Liver (tissue), 9 donors: ENCODE results near the gene BABAM1. TPM values are rescaled to one million over a fixed set of nuclear protein-coding genes. Genes with fewer than 3 reads are reported as not detected.

Experiments
- DNase-seq: peaks from one replicate; pipeline ENCODE4 v3.0.0-alpha.2; 2017; ENCODE audit warnings: low spot score
- H3K27ac ChIP-seq, 2 donors: one replicate each; pipeline ENCODE4 v1.7.0; 2013; ENCODE audit warnings: inconsistent platforms in 2 of 2, low read length in 2 of 2, control low read depth in 1 of 2, low read depth in 1 of 2, mild to moderate bottlenecking in 1 of 2
- H3K27me3 ChIP-seq, 4 donors: one replicate each; pipeline versions ENCODE4 v1.6.1 to v1.7.0; 2013; ENCODE audit warnings: low read length in 3 of 4, inconsistent platforms in 1 of 4, mild to moderate bottlenecking in 1 of 4, moderate library complexity in 1 of 4; ENCODE audit not compliant: control insufficient read depth in 4 of 4, insufficient read depth in 4 of 4
- H3K36me3 ChIP-seq, 4 donors: one replicate each; pipeline versions ENCODE4 v1.6.1 to v1.7.0; 2013; ENCODE audit warnings: low read length in 3 of 4, mild to moderate bottlenecking in 3 of 4, low read depth in 1 of 4, moderate library complexity in 1 of 4; ENCODE audit not compliant: control insufficient read depth in 4 of 4, insufficient read depth in 3 of 4
- H3K4me1 ChIP-seq, 4 donors: one replicate each; pipeline versions ENCODE4 v1.6.1 to v1.7.0; 2013; ENCODE audit warnings: low read length in 3 of 4, mild to moderate bottlenecking in 3 of 4, moderate library complexity in 1 of 4; ENCODE audit not compliant: control insufficient read depth in 4 of 4, insufficient read depth in 4 of 4
- H3K4me3 ChIP-seq, 3 donors: one replicate each; pipeline versions ENCODE4 v1.6.1 to v1.7.0; 2013; ENCODE audit warnings: low read length in 3 of 3, control low read depth in 1 of 3, low read depth in 1 of 3, mild to moderate bottlenecking in 1 of 3
- H3K9ac ChIP-seq, 2 donors: one replicate each; pipeline ENCODE4 v1.7.0; 2013; ENCODE audit warnings: low read length in 2 of 2, mild to moderate bottlenecking in 2 of 2, moderate library complexity in 2 of 2, control low read depth in 1 of 2, low read depth in 1 of 2
- H3K9me3 ChIP-seq, 4 donors: one replicate each; pipeline versions ENCODE4 v1.6.1 to v1.7.0; 2013; ENCODE audit warnings: low read length in 3 of 4; ENCODE audit not compliant: control insufficient read depth in 4 of 4
- CTCF ChIP-seq: fragments of 150-350 bp; IDR thresholded peaks from 2 replicates; pipeline ENCODE4 v1.5.1; 2017; ENCODE audit warnings: improper control_type of control experiment, low read depth, low read length; ENCODE audit not compliant: missing input control
- EGR1 ChIP-seq, 2 donors: IDR thresholded peaks; 2 replicates each; pipeline ENCODE4 v1.6.1; 2016 to 2018; ENCODE audit warnings: antibody characterized with exemption in 2 of 2, low read depth in 2 of 2
- FOXA2 ChIP-seq: IDR thresholded peaks from 2 replicates; pipeline ENCODE4 v1.6.1; 2016; ENCODE audit warnings: antibody characterized with exemption
- GABPA ChIP-seq, 2 donors: IDR thresholded peaks in 1 of 2; conservative IDR thresholded peaks in 1 of 2; 2 replicates each; pipeline ENCODE4 v1.6.1; 2016; ENCODE audit warnings: antibody characterized with exemption in 2 of 2, mild to moderate bottlenecking in 1 of 2, moderate library complexity in 1 of 2
- HNF4A ChIP-seq, 2 donors: conservative IDR thresholded peaks; 2 replicates each; pipeline ENCODE4 v1.6.1; 2016; ENCODE audit warnings: antibody characterized with exemption in 2 of 2, mild to moderate bottlenecking in 2 of 2
- HNF4G ChIP-seq: IDR thresholded peaks from 2 replicates; pipeline ENCODE4 v1.6.1; 2016; ENCODE audit warnings: antibody characterized with exemption
- JUND ChIP-seq, 2 donors: IDR thresholded peaks; 2 replicates each; pipeline ENCODE4 v1.6.1; 2016; ENCODE audit warnings: antibody characterized with exemption in 2 of 2
- NR2F2 ChIP-seq: IDR thresholded peaks from 2 replicates; pipeline ENCODE4 v1.6.1; 2016; ENCODE audit warnings: antibody characterized with exemption
- RAD21 ChIP-seq, 2 donors: IDR thresholded peaks; 2 replicates each; pipeline ENCODE4 v1.6.1; 2016; ENCODE audit warnings: antibody characterized with exemption in 2 of 2, mild to moderate bottlenecking in 2 of 2
- RXRA ChIP-seq, 2 donors: IDR thresholded peaks; 2 replicates each; pipeline ENCODE4 v1.6.1; 2017 to 2018; ENCODE audit warnings: antibody characterized with exemption in 2 of 2, mild to moderate bottlenecking in 1 of 2
- SP1 ChIP-seq: IDR thresholded peaks from 2 replicates; pipeline ENCODE4 v1.6.1; 2018; ENCODE audit warnings: antibody characterized with exemption, mild to moderate bottlenecking
- TAF1 ChIP-seq: conservative IDR thresholded peaks from 2 replicates; pipeline ENCODE4 v1.6.1; 2016; ENCODE audit warnings: antibody characterized with exemption, mild to moderate bottlenecking
- YY1 ChIP-seq: IDR thresholded peaks from 2 replicates; pipeline ENCODE4 v1.6.1; 2016; ENCODE audit warnings: antibody characterized with exemption, mild to moderate bottlenecking
- WGBS: extraction: QIAGEN DNeasy Blood & Tissue Kit; methylation state at CpG from one replicate; pipeline ENCODE4 v1.1.7; 2013; 5-methylcytosine and 5-hydroxymethylcytosine counted together
- polyA plus RNA-seq, 2 donors: library from polyadenylated mRNA; stranded (reverse) in 1 of 2; unstranded in 1 of 2; fragments of 200-250 nt in 1 of 2; fragments of >200 nt in 1 of 2; fragmentation: Nextera tagmentation in 1 of 2; extraction: Ambion mirVana in 1 of 2; gene quantifications; one replicate each; pipeline versions ENCODE4 v1.2.1 to v1.2.3, GENCODE V29; 2013 to 2015
- total RNA-seq, 2 donors: library from RNA; depleted of rRNA; stranded (reverse); fragments of >200 nt; gene quantifications; one replicate each; pipeline ENCODE4 v1.2.3, GENCODE V29; 2014
- TF ChIP-seq, protein P1 (sequence below): IDR thresholded peaks from 2 replicates; pipeline ENCODE4 v1.6.1; 2016; ENCODE audit warnings: antibody characterized with exemption
- TF ChIP-seq, protein P2 (sequence below): IDR thresholded peaks from 2 replicates; pipeline ENCODE4 v1.6.1; 2016; ENCODE audit warnings: antibody characterized with exemption, mild to moderate bottlenecking
- TF ChIP-seq, protein P3 (sequence below): IDR thresholded peaks from 2 replicates; pipeline ENCODE4 v1.6.1; 2016; ENCODE audit warnings: antibody characterized with exemption
- TF ChIP-seq, protein P4 (sequence below): IDR thresholded peaks from 2 replicates; pipeline ENCODE4 v1.6.1; 2016; ENCODE audit warnings: antibody characterized with exemption
- donor health status: healthy.
- donor health status: healthy.
- donor health status: healthy.
- donor health status: healthy.
- donor health status: healthy.

The BABAM1 gene
- total and polyA plus RNA-seq, 4 donors: 29.3 to 47.0 (median 33.5) TPM

- no peak overlapping the region for H3K9ac ChIP-seq
- no peak overlapping the region for H3K4me3 ChIP-seq
- no peak overlapping the region for H3K27ac ChIP-seq
- DNase-seq: no peak
- no peaks in the 10 kb centered on the region for H3K9me3 ChIP-seq
- H3K4me1 ChIP-seq: peaks cover 31 to 77% (median 62%) of the 10 kb centered on the region in 4 donors
- 87% methylated on average over 13 of the region's 13 CpGs for WGBS
- TF ChIP-seq FOXA2 (no peak), GABPA (IDR thresholded peaks at IDR 0.05 in 1 of 2, conservative IDR thresholded peaks at IDR 0.05 in 1 of 2) (no peak), TAF1 (no peak), EGR1 (IDR thresholded peaks at IDR 0.05; ENCODE audit: low read depth in 2 of 2) (no peak), NR2F2 (no peak), YY1 (no peak), HNF4A (conservative IDR thresholded peaks at IDR 0.05) (no peak)
- TF ChIP-seq, protein P1, sequence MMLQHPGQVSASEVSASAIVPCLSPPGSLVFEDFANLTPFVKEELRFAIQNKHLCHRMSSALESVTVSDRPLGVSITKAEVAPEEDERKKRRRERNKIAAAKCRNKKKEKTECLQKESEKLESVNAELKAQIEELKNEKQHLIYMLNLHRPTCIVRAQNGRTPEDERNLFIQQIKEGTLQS: no peak
- TF ChIP-seq, protein P2, sequence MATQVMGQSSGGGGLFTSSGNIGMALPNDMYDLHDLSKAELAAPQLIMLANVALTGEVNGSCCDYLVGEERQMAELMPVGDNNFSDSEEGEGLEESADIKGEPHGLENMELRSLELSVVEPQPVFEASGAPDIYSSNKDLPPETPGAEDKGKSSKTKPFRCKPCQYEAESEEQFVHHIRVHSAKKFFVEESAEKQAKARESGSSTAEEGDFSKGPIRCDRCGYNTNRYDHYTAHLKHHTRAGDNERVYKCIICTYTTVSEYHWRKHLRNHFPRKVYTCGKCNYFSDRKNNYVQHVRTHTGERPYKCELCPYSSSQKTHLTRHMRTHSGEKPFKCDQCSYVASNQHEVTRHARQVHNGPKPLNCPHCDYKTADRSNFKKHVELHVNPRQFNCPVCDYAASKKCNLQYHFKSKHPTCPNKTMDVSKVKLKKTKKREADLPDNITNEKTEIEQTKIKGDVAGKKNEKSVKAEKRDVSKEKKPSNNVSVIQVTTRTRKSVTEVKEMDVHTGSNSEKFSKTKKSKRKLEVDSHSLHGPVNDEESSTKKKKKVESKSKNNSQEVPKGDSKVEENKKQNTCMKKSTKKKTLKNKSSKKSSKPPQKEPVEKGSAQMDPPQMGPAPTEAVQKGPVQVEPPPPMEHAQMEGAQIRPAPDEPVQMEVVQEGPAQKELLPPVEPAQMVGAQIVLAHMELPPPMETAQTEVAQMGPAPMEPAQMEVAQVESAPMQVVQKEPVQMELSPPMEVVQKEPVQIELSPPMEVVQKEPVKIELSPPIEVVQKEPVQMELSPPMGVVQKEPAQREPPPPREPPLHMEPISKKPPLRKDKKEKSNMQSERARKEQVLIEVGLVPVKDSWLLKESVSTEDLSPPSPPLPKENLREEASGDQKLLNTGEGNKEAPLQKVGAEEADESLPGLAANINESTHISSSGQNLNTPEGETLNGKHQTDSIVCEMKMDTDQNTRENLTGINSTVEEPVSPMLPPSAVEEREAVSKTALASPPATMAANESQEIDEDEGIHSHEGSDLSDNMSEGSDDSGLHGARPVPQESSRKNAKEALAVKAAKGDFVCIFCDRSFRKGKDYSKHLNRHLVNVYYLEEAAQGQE: no peak
- H3K27me3 ChIP-seq: no peaks in the 10 kb centered on the region
- H3K36me3 ChIP-seq: peaks cover 2 to 9% (median 7%) of the 10 kb centered on the region in 4 donors
These were observed 29.2 kb upstream of the BABAM1 start for GRCh38 chr19:17237747-17238706.

DNA sequence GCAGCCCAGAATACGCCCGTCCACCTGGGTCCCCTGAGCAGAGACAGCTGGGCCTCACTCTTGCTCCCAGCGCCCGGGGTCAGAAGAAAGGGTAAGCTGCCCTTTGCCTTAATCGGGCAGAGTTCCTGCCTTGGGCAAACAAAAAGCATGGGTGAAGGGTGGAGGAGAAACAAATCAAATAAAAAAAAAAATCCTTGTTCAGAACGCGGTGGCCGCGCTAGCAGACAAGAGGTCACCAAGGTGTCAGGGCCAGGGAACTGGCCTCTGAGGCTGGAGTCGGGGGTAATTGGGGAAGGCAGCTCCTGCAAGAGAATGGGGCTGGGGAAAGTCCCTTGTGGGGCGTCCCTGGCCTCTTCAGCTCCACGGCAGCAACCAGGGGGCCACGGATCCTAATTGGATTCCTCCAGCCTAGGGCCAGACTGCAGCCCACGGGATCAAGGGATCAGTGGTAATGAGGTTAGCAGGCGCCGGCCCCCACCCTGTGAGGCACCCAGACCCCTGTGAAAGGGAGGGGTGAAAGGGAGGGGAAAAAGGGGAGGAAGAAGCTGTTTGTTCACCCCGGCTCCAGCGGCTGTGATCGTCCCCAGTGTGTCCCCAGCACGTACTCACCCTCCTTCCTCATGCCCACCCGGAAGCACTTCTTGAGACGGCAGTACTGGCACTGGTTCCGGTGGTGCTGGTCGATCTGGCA is 27.0 kb upstream of the BABAM1 start:
- Histone ChIP-seq H3K36me3 (peaks cover 2 to 5% (median 4%) of the 10 kb centered on the region in 4 donors), H3K4me1 (peaks cover 31 to 75% (median 65%) of the 10 kb centered on the region in 4 donors), H3K27me3 (no peaks in the 10 kb centered on the region), H3K9ac (no peak overlapping the region), H3K4me3 (peak overlapping the region in 2 of 3 donors; percentile 16 to 19), H3K27ac (peak overlapping the region in 1 of 2 donors; percentile 27), H3K9me3 (no peaks in the 10 kb centered on the region)
- DNase-seq: no peak
- 24% methylated on average over 24 of the region's 24 CpGs for WGBS
- TF ChIP-seq HNF4A (conservative IDR thresholded peaks at IDR 0.05): peak; percentile 89 to 94
- TF ChIP-seq NR2F2: peak; percentile 44
- TF ChIP-seq, protein P2: no peak
- TF ChIP-seq HNF4G: peak; percentile 45
- TF ChIP-seq SP1: peak; percentile 66
- TF ChIP-seq YY1: no peak
- TF ChIP-seq, protein P3, sequence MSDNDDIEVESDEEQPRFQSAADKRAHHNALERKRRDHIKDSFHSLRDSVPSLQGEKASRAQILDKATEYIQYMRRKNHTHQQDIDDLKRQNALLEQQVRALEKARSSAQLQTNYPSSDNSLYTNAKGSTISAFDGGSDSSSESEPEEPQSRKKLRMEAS: peak; percentile 41
- no peak for TF ChIP-seq RAD21 (IDR thresholded peaks at IDR 0.05)
- TF ChIP-seq RXRA (IDR thresholded peaks at IDR 0.05): peak; percentile 90 to 91
- no peak for TF ChIP-seq FOXA2
- TF ChIP-seq GABPA (IDR thresholded peaks at IDR 0.05 in 1 of 2, conservative IDR thresholded peaks at IDR 0.05 in 1 of 2): no peak
- no peak for TF ChIP-seq CTCF
- no peak for TF ChIP-seq TAF1
- TF ChIP-seq, protein P4, sequence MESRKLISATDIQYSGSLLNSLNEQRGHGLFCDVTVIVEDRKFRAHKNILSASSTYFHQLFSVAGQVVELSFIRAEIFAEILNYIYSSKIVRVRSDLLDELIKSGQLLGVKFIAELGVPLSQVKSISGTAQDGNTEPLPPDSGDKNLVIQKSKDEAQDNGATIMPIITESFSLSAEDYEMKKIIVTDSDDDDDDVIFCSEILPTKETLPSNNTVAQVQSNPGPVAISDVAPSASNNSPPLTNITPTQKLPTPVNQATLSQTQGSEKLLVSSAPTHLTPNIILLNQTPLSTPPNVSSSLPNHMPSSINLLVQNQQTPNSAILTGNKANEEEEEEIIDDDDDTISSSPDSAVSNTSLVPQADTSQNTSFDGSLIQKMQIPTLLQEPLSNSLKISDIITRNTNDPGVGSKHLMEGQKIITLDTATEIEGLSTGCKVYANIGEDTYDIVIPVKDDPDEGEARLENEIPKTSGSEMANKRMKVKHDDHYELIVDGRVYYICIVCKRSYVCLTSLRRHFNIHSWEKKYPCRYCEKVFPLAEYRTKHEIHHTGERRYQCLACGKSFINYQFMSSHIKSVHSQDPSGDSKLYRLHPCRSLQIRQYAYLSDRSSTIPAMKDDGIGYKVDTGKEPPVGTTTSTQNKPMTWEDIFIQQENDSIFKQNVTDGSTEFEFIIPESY: no peak
- TF ChIP-seq EGR1 (IDR thresholded peaks at IDR 0.05; ENCODE audit: low read depth in 2 of 2): no peak
- peak in 1 of 2 donors; percentile 36 for TF ChIP-seq JUND (IDR thresholded peaks at IDR 0.05)
